ENCODE data around the gene DGKB.

DGKB gene

DNA sequence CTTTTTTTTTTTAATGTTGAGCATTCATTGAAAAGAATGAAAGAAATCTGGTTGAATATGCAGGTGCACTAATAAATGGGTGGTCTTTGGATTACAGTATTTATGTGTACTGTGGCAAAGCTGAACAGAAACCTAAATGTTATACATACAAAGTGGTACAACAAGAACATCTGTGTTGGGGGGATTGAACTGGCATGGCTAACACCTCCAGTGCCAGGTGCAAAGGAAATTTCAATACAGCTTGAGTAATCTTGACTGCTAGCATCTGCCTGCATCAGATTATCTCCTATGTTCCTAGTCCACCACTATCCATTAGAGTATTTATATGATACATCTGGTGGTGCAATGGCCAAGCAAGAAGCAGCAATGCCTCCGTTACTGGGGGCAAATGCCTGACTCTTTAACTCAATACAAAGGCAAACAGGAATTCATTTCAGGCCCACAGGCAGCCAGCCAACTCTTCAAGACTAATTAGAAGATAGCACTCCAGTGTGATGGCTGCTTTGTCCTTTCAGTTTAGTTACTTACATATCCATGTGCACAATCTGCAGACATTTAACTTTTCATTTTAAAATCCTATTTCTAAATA, 692.6 kb downstream of the DGKB start:
- no peak overlapping the region for H3K4me3 ChIP-seq (ENCODE audit: low read depth in 1 of 2, low read length in 2 of 2)
- H3K27me3 ChIP-seq (ENCODE audit: control insufficient read depth in 1 of 2, insufficient read depth in 2 of 2, low read length in 2 of 2), result no peaks in the 10 kb centered on the region
- no peak overlapping the region for H3K9ac ChIP-seq (ENCODE audit: low read depth in 1 of 2, low read length in 2 of 2)
- no peaks in the 10 kb centered on the region for H3K9me3 ChIP-seq (ENCODE audit: control insufficient read depth in 1 of 2, low read length in 2 of 2)
- no peaks in the 10 kb centered on the region for H3K36me3 ChIP-seq (ENCODE audit: control insufficient read depth in 1 of 2, insufficient read depth in 2 of 2, low read length in 2 of 2)
- no peaks in the 10 kb centered on the region for H3K4me1 ChIP-seq (ENCODE audit: control insufficient read depth in 1 of 2, insufficient read depth in 2 of 2, low read length in 2 of 2)
- no peak overlapping the region for H3K27ac ChIP-seq (ENCODE audit: low read depth, low read length)

DNA sequence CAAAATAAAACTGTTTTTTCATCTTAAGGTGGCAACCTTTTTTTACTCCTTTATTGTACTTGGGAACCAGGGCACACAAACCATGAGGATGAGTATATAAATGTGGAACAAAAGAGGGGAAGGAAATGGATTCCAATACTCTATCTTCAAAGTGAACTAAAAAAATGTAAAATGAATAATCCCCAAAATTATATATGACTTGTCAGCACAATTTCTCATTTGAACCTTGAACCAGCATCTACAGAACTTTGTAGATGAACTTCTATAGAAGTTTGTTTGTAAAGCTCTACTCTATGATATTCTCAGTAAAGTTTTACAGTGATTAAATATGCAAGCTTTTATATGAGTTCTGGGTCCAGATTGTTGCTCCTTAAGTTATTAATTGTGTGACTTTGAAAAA, 694.8 kb downstream of the DGKB start:
- Histone ChIP-seq H3K9ac (ENCODE audit: low read depth in 1 of 2, low read length in 2 of 2) (no peak overlapping the region), H3K36me3 (ENCODE audit: control insufficient read depth in 1 of 2, insufficient read depth in 2 of 2, low read length in 2 of 2) (no peaks in the 10 kb centered on the region), H3K27me3 (ENCODE audit: control insufficient read depth in 1 of 2, insufficient read depth in 2 of 2, low read length in 2 of 2) (no peaks in the 10 kb centered on the region), H3K4me1 (ENCODE audit: control insufficient read depth in 1 of 2, insufficient read depth in 2 of 2, low read length in 2 of 2) (no peaks in the 10 kb centered on the region), H3K9me3 (ENCODE audit: control insufficient read depth in 1 of 2, low read length in 2 of 2) (no peaks in the 10 kb centered on the region), H3K4me3 (ENCODE audit: low read depth in 1 of 2, low read length in 2 of 2) (no peak overlapping the region), H3K27ac (ENCODE audit: low read depth, low read length) (no peak overlapping the region)

DNA sequence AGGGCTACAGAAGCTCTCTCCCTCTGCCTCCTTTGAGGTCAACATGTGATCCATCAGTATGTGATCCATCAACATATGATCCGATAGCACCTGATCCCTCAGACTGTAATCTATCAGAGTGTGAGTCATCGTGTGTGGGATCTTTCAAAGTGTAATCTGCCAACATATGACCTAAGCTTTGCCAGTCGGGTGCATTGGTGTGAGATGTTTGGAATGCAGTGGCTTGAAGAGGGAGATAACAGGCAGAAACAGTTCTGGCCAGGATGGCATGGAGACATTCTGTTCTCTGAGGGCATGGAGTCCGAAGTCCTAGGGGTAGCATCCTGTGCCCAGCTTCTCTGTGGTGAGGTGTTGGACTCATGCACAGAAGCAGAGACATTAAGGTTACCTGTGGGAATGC, 695.4 kb downstream of the DGKB start:
- no peak overlapping the region for H3K27ac ChIP-seq (ENCODE audit: low read depth, low read length)
- H3K4me3 ChIP-seq (ENCODE audit: low read depth in 1 of 2, low read length in 2 of 2), result no peak overlapping the region

DNA sequence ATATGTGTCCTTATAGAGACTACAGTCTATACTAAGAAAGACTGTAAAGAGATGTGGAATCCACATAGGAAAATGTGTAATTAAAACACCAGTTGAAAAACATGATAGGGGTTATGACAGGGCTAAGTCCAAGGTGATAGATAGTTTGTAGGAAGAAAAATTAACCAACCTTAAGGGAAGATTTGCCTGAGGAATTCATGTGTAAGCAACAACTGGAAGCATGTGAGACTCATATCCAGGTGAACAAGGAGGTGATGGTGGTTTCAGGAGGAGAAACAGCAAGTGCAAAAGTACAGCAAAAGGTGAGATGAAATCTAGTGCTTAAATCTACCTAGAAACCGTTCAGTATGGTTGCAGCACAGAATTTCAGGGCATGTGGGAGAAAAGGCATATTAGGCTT, 696.4 kb downstream of the DGKB start:
- H3K4me1 ChIP-seq (ENCODE audit: control insufficient read depth in 1 of 2, insufficient read depth in 2 of 2, low read length in 2 of 2), result no peaks in the 10 kb centered on the region
- no peak overlapping the region for H3K27ac ChIP-seq (ENCODE audit: low read depth, low read length)

More for the DNA sequence above, 695.4 kb downstream of the DGKB start:
- H3K27me3 ChIP-seq (ENCODE audit: control insufficient read depth in 1 of 2, insufficient read depth in 2 of 2, low read length in 2 of 2), result no peaks in the 10 kb centered on the region
- no peak overlapping the region for H3K9ac ChIP-seq (ENCODE audit: low read depth in 1 of 2, low read length in 2 of 2)
- no peaks in the 10 kb centered on the region for H3K36me3 ChIP-seq (ENCODE audit: control insufficient read depth in 1 of 2, insufficient read depth in 2 of 2, low read length in 2 of 2)
- no peaks in the 10 kb centered on the region for H3K4me1 ChIP-seq (ENCODE audit: control insufficient read depth in 1 of 2, insufficient read depth in 2 of 2, low read length in 2 of 2)
- H3K9me3 ChIP-seq (ENCODE audit: control insufficient read depth in 1 of 2, low read length in 2 of 2), result no peaks in the 10 kb centered on the region

DNA sequence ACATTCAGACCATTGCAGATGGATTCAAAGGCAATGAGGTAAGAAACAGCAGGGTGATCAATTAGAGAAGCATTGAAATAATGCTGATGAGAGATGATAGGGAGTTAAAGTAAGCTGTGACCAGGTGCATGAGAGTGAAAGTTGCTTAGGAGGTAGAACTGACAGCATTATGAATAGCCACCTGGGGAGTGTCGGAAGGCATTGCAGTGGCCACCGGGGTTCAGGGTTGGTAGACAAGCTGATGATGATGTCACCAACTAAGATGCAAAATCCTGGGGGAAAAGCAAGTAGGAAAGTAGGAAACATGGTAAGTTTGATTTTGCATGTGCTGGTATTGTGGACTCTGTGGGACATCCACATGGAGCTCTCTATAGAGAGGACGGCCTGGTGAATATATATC, 701.2 kb downstream of the DGKB start:
- Histone ChIP-seq H3K9me3 (ENCODE audit: control insufficient read depth in 1 of 2, low read length in 2 of 2) (no peaks in the 10 kb centered on the region), H3K4me1 (ENCODE audit: control insufficient read depth in 1 of 2, insufficient read depth in 2 of 2, low read length in 2 of 2) (no peaks in the 10 kb centered on the region), H3K36me3 (ENCODE audit: control insufficient read depth in 1 of 2, insufficient read depth in 2 of 2, low read length in 2 of 2) (no peaks in the 10 kb centered on the region), H3K27me3 (ENCODE audit: control insufficient read depth in 1 of 2, insufficient read depth in 2 of 2, low read length in 2 of 2) (no peaks in the 10 kb centered on the region), H3K4me3 (ENCODE audit: low read depth in 1 of 2, low read length in 2 of 2) (no peak overlapping the region), H3K27ac (ENCODE audit: low read depth, low read length) (no peak overlapping the region), H3K9ac (ENCODE audit: low read depth in 1 of 2, low read length in 2 of 2) (no peak overlapping the region)

More for the DNA sequence above, 696.4 kb downstream of the DGKB start:
- Histone ChIP-seq H3K9ac (ENCODE audit: low read depth in 1 of 2, low read length in 2 of 2) (no peak overlapping the region), H3K36me3 (ENCODE audit: control insufficient read depth in 1 of 2, insufficient read depth in 2 of 2, low read length in 2 of 2) (no peaks in the 10 kb centered on the region), H3K27me3 (ENCODE audit: control insufficient read depth in 1 of 2, insufficient read depth in 2 of 2, low read length in 2 of 2) (no peaks in the 10 kb centered on the region), H3K9me3 (ENCODE audit: control insufficient read depth in 1 of 2, low read length in 2 of 2) (no peaks in the 10 kb centered on the region), H3K4me3 (ENCODE audit: low read depth in 1 of 2, low read length in 2 of 2) (no peak overlapping the region)

DNA sequence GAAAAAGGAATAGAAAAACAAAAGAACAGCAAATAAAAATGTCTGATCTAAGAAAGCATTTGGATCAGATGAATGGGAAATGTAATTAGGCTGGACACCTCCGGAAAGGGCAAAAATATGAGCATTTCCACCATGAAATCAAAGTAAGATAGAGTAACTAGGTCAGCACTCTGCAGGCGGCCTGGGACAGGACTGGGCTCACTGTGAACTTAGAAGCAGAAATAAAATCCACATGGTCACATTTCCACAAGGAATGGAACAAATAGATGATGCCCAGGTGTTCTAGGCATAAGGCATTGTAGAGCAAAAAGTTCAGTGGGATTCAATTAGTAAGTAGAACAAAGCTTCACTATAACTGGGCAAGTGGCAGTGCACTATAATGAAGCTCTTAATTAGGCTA, 703.2 kb downstream of the DGKB start:
- Histone ChIP-seq H3K27me3 (ENCODE audit: control insufficient read depth in 1 of 2, insufficient read depth in 2 of 2, low read length in 2 of 2) (no peaks in the 10 kb centered on the region), H3K9ac (ENCODE audit: low read depth in 1 of 2, low read length in 2 of 2) (no peak overlapping the region), H3K4me3 (ENCODE audit: low read depth in 1 of 2, low read length in 2 of 2) (no peak overlapping the region), H3K27ac (ENCODE audit: low read depth, low read length) (no peak overlapping the region), H3K9me3 (ENCODE audit: control insufficient read depth in 1 of 2, low read length in 2 of 2) (no peaks in the 10 kb centered on the region), H3K4me1 (ENCODE audit: control insufficient read depth in 1 of 2, insufficient read depth in 2 of 2, low read length in 2 of 2) (no peaks in the 10 kb centered on the region), H3K36me3 (ENCODE audit: control insufficient read depth in 1 of 2, insufficient read depth in 2 of 2, low read length in 2 of 2) (no peaks in the 10 kb centered on the region)

DNA sequence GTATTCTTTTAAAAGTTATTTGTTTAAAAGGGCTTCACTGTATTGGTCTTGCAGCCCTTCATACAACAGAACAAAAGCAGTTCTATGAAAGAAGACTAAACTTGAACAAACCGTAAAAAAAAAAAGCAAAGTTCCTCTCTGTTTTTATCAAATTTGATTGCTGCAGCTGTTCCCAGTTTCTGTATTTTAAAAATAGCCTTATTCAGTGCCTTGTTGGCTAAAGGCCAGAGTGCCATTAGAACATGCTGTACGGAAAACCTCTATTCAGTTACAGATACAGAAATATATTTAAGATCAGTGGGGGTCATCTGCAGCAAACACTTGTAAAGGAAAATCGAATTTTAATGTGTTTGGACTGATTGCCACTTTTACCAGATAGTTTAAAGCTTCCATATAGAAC, 705.3 kb downstream of the DGKB start:
- Histone ChIP-seq H3K9me3 (ENCODE audit: control insufficient read depth in 1 of 2, low read length in 2 of 2) (no peaks in the 10 kb centered on the region), H3K4me1 (ENCODE audit: control insufficient read depth in 1 of 2, insufficient read depth in 2 of 2, low read length in 2 of 2) (no peaks in the 10 kb centered on the region), H3K27ac (ENCODE audit: low read depth, low read length) (no peak overlapping the region), H3K36me3 (ENCODE audit: control insufficient read depth in 1 of 2, insufficient read depth in 2 of 2, low read length in 2 of 2) (no peaks in the 10 kb centered on the region), H3K27me3 (ENCODE audit: control insufficient read depth in 1 of 2, insufficient read depth in 2 of 2, low read length in 2 of 2) (no peaks in the 10 kb centered on the region), H3K9ac (ENCODE audit: low read depth in 1 of 2, low read length in 2 of 2) (no peak overlapping the region), H3K4me3 (ENCODE audit: low read depth in 1 of 2, low read length in 2 of 2) (no peak overlapping the region)

DNA sequence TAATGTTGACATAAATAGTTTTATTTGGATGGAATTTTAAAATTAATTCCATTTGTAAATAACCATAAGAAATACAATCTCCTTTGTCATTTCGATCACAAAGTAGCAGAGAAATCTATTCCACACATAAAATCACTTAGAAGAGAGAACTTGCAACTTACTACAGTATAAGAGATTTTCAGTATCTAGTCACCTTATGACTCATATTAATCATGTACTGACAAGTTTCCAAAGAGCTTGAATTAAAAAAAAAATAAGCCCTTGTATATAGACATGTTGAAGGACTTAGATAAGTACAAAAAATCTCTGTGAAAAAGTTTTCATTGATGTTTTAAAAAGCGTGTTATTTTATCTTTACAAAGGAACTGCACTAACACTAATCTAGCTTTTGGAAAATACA, 706.0 kb downstream of the DGKB start:
- no peaks in the 10 kb centered on the region for H3K36me3 ChIP-seq (ENCODE audit: control insufficient read depth in 1 of 2, insufficient read depth in 2 of 2, low read length in 2 of 2)
- no peak overlapping the region for H3K9ac ChIP-seq (ENCODE audit: low read depth in 1 of 2, low read length in 2 of 2)
- H3K4me3 ChIP-seq (ENCODE audit: low read depth in 1 of 2, low read length in 2 of 2), result no peak overlapping the region
- no peak overlapping the region for H3K27ac ChIP-seq (ENCODE audit: low read depth, low read length)
- H3K27me3 ChIP-seq (ENCODE audit: control insufficient read depth in 1 of 2, insufficient read depth in 2 of 2, low read length in 2 of 2), result no peaks in the 10 kb centered on the region
- H3K9me3 ChIP-seq (ENCODE audit: control insufficient read depth in 1 of 2, low read length in 2 of 2), result no peaks in the 10 kb centered on the region
- no peaks in the 10 kb centered on the region for H3K4me1 ChIP-seq (ENCODE audit: control insufficient read depth in 1 of 2, insufficient read depth in 2 of 2, low read length in 2 of 2)

DNA sequence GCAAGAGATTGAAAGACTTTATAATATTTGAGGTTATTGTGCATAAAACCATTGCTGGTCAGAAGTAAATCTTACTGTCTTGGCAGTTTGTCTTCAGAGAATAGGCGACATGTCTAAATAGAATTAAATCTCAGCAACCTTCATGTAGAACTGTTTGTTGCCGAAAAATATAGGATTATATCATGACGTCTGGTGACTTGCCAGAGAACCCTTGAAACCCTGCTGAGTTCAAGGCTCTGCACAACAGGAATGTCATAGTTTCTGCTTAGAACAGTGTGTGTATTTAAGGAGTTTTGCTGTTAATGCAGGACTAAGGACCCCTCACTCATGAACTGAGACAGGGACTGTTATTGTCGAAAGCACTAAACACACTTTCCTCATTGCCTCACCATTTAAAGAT, 706.7 kb downstream of the DGKB start:
- no peaks in the 10 kb centered on the region for H3K4me1 ChIP-seq (ENCODE audit: control insufficient read depth in 1 of 2, insufficient read depth in 2 of 2, low read length in 2 of 2)
- H3K9me3 ChIP-seq (ENCODE audit: control insufficient read depth in 1 of 2, low read length in 2 of 2), result no peaks in the 10 kb centered on the region
- no peak overlapping the region for H3K9ac ChIP-seq (ENCODE audit: low read depth in 1 of 2, low read length in 2 of 2)
- H3K27ac ChIP-seq (ENCODE audit: low read depth, low read length), result no peak overlapping the region
- H3K36me3 ChIP-seq (ENCODE audit: control insufficient read depth in 1 of 2, insufficient read depth in 2 of 2, low read length in 2 of 2), result no peaks in the 10 kb centered on the region
- H3K4me3 ChIP-seq (ENCODE audit: low read depth in 1 of 2, low read length in 2 of 2), result no peak overlapping the region
- no peaks in the 10 kb centered on the region for H3K27me3 ChIP-seq (ENCODE audit: control insufficient read depth in 1 of 2, insufficient read depth in 2 of 2, low read length in 2 of 2)

DNA sequence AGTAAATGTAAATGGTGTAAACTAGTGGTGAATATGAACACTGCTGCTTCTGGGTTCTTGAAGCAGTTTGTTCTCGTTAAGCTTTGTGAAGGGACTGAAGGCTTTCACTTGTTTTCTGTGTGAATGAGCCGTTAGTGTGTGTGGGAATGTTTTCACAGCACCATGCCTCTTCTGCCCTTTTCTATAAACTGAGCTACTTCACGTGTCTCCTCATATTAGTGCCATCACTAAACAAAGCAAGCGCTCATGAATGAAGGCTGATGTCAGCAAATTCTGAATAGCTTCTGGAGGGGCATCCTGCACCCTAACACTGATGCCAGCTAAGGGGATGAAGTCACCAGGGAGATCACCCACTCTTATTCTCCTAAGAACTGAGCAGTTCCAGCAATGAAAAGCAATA, 707.5 kb downstream of the DGKB start:
- H3K9ac ChIP-seq (ENCODE audit: low read depth in 1 of 2, low read length in 2 of 2), result no peak overlapping the region
- no peak overlapping the region for H3K27ac ChIP-seq (ENCODE audit: low read depth, low read length)
- H3K27me3 ChIP-seq (ENCODE audit: control insufficient read depth in 1 of 2, insufficient read depth in 2 of 2, low read length in 2 of 2), result no peaks in the 10 kb centered on the region
- H3K4me1 ChIP-seq (ENCODE audit: control insufficient read depth in 1 of 2, insufficient read depth in 2 of 2, low read length in 2 of 2), result no peaks in the 10 kb centered on the region
- H3K4me3 ChIP-seq (ENCODE audit: low read depth in 1 of 2, low read length in 2 of 2), result no peak overlapping the region
- H3K36me3 ChIP-seq (ENCODE audit: control insufficient read depth in 1 of 2, insufficient read depth in 2 of 2, low read length in 2 of 2), result no peaks in the 10 kb centered on the region
- H3K9me3 ChIP-seq (ENCODE audit: control insufficient read depth in 1 of 2, low read length in 2 of 2), result no peaks in the 10 kb centered on the region

DNA sequence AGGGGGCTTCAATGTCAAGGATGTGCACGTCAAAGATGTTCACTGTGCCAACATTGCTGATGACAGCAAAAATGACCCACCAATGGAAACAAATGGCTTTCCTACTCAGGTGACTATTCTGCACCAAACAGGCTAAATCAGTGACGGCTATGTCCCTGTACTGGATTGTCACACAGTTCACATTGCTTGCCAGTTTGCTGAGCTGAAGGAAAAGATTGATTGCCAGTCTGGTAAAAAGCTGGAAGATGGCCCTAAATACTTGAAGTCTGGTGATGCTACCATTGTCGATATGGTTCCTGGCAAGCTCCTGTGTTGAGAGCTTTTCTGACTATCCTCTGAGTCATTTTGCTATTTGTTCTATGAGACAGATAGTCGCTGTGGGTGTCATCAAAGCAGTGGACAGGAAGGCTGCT, 710.9 kb downstream of the DGKB start:
- Histone ChIP-seq H3K4me1 (ENCODE audit: control insufficient read depth in 1 of 2, insufficient read depth in 2 of 2, low read length in 2 of 2) (no peaks in the 10 kb centered on the region), H3K4me3 (ENCODE audit: low read depth in 1 of 2, low read length in 2 of 2) (no peak overlapping the region), H3K9ac (ENCODE audit: low read depth in 1 of 2, low read length in 2 of 2) (no peak overlapping the region), H3K36me3 (ENCODE audit: control insufficient read depth in 1 of 2, insufficient read depth in 2 of 2, low read length in 2 of 2) (no peaks in the 10 kb centered on the region), H3K27me3 (ENCODE audit: control insufficient read depth in 1 of 2, insufficient read depth in 2 of 2, low read length in 2 of 2) (no peaks in the 10 kb centered on the region), H3K27ac (ENCODE audit: low read depth, low read length) (no peak overlapping the region), H3K9me3 (ENCODE audit: control insufficient read depth in 1 of 2, low read length in 2 of 2) (no peaks in the 10 kb centered on the region)
